RCC 7860 (cell line): ENCODE measurements around the gene CTNND2.

Experiments
- DNase-seq: peaks from one replicate; pipeline ENCODE4 v3.0.0-alpha.2; 2015; ENCODE audit warnings: low spot score
- FAIRE-seq: peaks from 2 replicates; lab custom pipeline; 2012; peaks lifted over from hg19 to GRCh38; lab: Jason Lieb, UNC

Gene CTNND2

DNA sequence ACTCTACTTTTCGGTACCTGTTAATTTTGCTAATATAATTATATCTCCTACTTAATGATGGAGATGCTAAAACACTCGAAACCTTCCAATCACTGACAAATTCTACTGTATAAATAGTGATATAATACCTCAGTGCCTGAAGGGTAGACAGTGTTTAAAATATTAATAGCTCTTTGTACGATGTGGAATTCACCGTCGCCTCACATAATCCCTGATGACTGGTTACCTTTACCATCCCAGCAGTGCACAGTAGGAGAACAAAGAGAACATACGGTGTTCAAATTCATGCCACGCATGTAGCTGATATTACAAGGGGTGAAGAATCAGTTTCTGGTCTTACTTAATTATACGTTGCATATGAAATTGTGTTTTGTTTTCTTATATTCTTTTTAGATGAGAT lies 506.7 kb downstream of the CTNND2 start:
- DNase-seq (no peak), FAIRE-seq (no peak)

DNA sequence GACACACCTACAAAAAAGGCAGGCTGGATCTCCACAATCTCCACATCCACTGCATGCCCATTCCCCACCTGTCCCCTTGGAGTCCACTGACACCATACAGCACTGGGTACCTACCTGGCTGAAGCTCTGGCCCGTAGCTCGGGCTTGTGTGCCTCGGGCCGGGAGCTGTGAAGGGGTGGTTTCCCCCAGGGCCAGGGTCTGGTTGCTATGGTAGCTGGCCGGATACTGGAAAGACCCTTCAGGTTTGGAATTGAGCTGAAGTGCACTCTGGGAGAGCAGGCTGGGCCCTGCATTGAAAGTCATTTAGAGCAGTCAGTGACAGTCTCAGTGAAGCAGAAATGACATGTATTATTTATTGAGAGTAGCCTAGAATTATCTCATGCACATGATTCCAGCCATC lies 507.3 kb downstream of the CTNND2 start:
- no peak for FAIRE-seq

DNA sequence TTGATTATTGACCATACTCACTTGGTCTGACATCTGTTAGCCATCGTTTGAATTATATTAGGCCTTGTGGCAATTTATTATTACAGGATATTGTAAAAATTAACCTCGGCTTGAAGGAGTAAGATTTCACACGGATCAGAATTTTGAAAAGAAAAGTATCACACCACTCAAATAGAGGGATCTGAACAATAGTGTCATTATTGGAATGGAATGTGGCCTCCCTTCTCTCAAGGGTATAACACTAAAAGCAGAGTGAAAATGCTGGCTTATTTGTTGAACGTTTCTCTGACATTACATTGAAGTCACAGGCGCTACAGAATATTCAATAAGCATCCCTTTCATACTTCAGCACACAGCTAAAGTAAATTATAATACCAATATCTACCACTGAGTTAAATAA lies 509.3 kb downstream of the CTNND2 start:
- FAIRE-seq (no peak), DNase-seq (no peak)

More for the DNA sequence above, 507.3 kb downstream of the CTNND2 start:
- no peak for DNase-seq

DNA sequence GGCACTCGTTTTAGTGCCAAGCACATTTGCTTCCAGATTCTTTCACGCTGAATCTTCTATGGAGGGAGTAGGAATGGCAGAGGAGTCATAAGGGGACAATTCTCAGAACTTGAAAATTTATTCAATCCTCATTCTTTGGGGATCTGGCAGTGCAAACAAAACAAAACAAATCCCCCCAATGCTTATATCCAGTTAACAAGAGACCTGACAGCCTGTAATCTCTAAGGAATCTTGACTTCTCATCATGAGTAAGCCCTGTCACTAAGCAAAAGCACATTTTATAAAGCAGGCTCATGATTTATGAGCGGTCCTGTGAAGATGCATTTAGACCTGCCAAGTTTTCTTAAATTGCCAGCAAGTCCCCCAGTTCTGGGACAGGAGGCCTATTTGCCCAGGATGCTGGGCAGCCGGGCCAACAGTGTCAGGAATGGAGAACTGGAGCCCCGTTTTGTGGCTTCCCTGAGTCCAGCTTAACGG lies 513.9 kb downstream of the CTNND2 start:
- FAIRE-seq (no peak), DNase-seq (no peak)

DNA sequence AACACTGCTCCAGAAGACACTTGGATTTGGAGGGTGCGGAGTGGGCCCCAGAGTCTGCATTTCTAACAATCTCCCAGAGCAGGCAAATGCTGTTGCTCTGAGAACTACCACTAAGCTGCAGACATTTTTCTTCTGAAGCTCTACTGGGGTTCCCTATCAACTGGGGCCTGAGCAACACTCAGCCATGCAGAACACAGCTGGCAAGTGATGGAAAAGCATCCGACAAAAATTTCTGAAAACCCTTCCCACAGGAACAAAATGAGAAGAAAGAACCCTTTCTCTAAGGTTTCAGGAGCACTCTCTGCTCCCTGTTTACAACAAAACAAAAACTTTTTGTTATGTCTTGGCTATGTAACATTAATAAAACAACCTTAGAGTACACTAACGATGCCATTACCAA lies 516.9 kb downstream of the CTNND2 start:
- FAIRE-seq (no peak), DNase-seq (no peak)

DNA sequence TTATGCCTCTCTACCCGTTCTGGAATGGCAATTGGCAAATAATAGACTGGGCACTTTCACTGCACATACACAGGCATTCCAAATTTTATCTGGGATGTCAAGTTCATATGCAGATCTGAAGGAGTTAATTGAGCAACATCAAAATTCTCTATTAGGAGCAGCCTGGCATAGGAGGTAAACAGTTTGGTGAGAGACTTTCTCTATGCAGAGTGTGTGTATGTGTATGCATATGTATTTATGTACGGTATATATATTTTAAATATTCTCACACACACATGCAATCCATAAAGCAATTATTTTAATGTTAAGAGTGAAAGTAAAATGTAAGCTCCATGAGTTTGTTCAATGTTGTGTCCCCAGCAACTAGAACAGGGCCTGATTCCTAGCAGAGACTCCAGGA lies 517.8 kb downstream of the CTNND2 start:
- DNase-seq (no peak), FAIRE-seq (no peak)

DNA sequence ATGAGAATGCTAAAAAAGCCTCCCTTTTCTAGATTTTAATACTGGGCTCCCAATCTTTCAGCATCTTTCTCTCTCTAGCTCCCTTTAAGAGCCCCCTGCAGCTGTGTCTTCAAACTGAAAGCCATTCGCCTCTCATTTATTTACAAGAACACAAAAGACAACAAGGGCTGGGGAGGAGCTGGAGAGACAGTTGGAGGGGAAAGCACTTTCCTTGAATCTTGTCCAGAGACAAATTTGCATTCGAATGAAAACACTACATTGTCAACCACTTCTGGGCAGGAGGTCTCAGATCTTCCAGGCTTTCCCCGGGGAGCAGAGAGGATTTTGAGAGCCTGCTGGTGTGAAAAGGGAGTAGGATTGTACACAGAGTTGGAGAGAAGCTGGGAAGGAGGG lies 518.3 kb downstream of the CTNND2 start:
- no peak for DNase-seq
- no peak for FAIRE-seq

DNA sequence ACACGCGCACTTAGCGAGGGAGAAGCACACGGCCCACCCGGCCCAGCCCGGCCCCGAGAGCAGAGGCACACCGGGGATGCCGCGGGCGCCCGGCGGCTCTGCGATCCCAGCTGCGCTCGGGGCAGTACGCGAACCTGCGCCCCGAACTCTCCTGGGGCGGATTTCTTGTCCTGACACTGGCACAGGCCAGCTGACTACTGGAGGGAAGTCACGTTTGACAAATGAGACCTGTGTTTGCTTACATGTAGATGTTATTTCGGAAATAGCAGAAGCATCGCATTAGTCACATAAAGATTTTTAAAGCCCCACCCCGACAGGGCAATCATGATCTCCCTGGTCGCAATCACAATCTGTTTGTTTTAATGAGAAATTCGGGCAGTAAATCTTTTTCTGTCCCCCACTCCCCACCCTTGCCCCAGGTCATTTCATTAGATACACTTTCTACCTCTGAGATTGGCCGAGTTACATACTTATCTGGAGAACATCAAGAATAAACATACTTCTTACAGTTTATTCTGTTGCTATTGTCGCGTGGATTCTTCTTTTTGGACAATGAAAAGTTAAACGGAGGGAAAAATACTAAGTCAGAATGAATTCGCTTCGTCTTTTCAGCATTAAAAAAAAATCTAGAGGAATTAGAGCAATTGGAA lies 518.9 kb downstream of the CTNND2 start:
- FAIRE-seq, result no peak
- DNase-seq, result no peak

DNA sequence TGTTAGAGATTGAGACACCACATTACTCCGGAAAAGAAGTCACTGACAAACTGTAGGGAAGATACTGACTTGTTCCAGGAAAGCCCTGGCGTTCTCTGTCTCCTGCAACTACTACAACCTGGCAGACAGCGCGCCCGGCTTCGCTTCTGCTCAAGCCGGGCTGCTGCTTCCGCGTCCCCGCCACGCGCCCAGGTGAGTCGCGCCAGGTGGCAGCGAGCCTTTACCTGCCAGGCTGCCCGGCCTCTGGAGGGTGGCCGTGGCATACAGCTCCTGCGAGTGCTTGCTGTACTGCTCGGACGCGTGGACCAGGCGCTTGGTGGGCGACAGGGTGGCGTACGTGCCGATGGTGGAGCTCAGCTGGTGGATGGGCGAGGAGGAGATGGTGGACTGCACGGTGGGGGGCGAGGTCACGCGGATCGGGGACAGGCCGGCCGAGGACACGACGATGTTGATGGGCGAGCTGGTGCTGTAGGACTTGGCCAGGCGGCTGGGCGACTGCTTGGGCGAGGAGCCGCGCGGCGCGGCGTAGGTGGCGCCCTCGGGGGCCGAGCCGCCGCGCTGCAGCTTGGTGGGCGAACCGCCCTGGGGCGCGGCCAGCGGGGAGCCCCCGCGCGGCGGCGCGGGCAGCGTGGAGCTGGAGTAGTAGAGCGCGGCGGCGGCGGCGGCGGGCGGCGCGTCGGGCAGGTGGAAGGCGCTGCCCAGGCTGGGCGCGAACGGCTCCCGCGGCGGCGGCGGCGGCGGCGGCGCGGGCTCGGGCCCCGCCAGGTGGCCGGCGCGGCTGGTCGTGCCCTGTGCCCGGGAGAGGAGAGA lies 519.6 kb downstream of the CTNND2 start:
- no peak for DNase-seq

DNA sequence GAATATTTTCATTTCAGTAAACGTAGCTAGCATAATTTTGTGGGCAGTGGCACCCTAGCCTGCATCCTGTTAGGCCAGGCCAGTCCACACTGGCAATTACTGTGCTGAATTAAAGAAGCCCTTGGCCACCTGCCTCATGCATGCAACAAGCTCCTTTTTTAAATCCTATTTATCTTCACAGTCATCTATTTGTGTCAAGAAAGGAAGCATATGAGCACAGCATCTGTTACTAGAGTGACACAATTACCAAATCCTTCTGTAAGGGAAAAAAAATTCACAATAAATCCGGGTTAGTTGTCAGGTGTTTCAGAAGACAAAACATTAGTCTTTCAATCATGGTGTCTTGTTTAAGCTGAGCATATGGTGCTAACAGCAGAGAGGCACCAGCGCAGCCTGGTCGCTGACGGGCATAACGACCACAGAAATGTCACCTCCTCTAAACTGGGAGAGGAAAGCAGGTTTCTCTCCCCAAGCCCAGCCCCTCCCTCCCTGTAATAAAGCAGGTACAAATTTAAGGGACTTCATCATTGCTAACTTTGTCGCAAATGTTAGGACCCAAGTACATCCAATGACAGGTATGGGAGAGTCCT lies 520.6 kb downstream of the CTNND2 start:
- FAIRE-seq, result no peak
- no peak for DNase-seq

More for the DNA sequence above, 519.6 kb downstream of the CTNND2 start:
- no peak for FAIRE-seq

DNA sequence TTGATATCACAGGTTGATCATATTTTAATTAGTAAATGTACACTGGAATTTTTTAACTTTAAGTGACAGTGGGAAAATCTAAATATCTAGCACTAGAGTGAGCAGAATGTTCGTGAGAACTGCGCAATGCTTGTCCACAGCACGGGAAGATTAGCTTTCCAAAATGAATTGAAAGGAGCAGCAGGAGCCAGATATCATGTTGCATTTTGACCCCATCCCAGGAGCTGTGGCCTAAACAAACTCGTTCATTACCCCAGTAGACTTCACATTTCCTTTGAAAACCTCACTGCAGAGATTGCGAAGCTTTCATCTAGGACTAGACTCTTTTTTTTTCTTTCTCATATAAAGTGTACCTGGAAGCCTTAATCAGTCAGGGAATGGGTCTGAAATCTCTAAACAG lies 525.8 kb downstream of the CTNND2 start:
- DNase-seq (no peak), FAIRE-seq (no peak)

DNA sequence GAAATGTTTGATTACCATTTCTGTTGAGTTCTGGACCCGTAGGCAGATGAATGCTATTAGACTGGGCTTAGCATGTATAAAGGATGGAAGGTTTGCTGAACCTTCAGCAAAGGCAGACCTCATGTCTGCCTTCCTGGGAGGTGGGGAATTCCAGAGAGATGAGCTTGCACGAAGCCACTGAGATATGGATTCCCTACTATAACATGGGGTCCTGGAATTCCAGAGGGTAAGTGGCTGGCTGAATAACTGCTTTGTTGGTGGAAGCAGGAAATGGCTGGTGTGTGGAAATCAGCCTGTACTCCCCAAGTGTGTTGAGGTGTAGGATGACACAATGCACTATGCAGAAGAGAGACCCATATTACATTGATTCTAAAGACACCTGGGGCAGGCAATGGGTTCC lies 526.4 kb downstream of the CTNND2 start:
- no peak for FAIRE-seq

DNA sequence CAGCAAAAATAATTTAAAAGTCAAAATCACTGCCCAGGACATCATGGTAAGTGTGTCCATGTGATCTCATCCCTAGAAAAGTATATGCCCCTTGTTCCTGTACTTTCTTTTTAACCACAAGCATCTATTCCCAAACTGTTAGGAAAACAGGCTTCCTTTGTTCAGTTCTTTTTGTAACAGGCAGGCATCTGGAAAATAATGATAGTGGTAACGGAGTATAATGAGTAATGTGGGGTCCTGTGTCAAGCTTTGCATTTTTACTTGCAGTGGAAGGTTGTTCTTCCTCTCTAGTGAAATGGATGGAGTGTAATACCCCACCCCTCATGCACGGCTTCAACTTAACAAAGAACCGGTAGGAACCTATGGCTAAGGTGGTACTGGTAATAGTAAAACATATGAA lies 532.1 kb downstream of the CTNND2 start:
- no peak for DNase-seq
- FAIRE-seq, result no peak

More for the DNA sequence above, 526.4 kb downstream of the CTNND2 start:
- no peak for DNase-seq

DNA sequence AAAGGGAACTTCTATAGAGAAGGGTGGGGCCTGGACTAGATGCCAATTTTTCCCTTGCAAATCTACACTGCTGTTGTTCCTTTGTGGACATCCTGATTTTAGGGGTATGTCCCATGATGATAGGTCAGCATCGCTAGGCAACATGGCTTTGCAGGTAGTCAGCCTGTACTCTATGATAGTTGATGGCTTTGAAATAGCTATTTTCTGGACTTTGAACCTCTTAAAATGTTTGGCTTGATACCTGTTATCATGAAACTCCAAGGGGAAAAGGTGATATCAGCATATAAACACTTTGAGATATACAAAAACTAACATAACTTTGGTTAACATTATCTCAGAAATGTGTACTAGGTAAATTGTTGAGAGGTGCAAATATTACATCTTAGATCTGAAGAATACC lies 533.2 kb downstream of the CTNND2 start:
- no peak for FAIRE-seq

DNA sequence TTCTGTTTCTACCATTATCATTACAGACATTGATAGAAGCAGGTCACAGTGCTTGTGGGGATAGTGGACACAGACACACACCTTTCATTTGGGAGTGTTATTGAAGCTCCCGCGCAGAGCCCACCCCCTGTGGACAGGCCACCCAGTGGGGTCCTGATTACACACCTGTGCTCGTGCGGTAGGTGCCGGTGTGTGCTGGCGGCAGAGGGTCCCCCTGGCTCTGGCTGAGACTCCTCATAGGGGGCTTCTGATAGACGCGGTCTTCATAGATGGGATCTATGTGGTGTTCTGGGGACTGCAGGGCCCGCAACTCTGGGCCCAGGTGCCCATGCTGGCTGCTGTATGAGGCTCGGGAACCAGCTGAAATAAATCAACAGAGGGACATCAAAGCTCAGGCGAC lies 539.7 kb downstream of the CTNND2 start:
- no peak for DNase-seq
- FAIRE-seq, result no peak

More for the DNA sequence above, 533.2 kb downstream of the CTNND2 start:
- DNase-seq, result no peak

DNA sequence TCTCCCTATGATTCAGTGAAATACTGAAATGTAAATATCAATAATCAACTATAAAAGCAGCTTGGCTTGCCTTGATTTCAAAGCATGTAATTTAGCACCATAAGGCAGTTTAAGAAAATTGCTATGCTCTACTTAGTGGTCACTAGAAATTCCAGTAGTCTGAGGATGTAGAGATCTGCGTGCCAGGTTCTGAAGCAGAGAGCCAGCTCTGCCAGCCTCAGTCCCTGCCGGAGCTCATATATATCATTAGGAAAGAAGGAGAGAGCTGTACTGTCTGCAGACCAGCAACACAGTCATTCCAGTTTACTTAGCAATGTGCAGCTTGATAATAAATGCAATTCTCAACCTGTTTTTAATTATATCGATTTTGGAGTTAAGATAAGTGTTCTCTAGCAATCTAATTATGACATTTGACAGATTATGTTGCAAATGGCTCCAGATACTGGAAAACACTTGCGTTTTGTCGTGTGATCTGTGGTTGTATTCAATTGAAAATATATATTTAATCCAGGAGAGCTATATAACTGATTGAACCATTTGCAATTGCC lies 540.5 kb downstream of the CTNND2 start:
- DNase-seq, result no peak
- no peak for FAIRE-seq

DNA sequence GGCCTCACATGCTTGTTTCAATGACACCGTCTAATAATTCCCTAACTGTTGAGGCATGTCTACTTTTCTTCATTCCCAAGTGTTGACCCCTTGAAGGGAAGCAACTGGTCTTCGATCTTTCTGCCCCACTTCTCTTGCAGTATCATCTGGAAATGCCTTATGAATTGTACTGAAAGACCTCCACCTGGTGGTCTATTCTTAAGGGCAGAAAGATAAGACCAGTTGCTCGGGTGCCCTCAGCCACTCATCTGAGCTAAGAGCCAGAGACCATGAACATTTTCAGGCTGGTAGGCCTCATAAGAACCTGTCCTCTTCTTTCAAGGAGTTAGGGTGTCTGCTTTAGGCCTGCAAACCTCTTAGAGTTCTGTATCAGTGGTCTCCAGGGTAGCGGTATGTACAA lies 542.5 kb downstream of the CTNND2 start:
- DNase-seq (no peak), FAIRE-seq (no peak)

DNA sequence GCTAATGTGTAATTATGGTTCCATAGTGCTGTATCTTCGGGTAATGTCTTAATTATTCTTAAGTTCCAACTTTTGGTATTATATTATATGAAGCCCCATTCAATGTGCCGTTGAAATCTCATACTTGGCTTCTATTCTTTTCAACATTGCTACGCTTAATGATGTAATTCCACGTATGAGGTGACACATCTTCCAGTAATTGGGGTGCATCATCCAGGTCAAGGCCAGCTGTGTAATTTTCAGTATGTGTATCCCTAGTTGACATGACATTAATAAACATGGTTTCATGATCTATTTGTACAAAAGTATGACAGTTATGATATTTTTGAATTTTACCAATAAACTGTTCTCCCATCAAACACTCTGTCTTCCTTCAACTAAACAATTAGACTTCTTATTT lies 546.3 kb downstream of the CTNND2 start:
- DNase-seq, result no peak
- FAIRE-seq, result no peak

DNA sequence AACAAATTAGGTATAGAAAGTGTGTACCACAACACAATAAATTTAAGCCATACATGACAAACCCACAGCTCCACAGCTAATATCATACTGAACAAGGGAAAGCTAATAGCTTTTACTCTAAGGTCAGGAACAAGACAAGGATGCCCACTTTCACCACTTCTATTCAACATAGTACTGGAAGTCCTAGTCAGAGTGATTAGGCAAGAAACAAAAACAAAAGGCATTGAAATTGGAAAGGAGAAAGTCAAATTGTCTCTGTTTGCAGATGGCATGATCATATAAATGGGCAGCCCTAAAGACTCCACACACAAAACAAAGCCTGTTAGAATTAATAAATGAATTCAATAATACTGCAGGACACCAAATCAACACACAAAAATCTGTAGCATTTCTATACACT lies 548.8 kb downstream of the CTNND2 start:
- DNase-seq, result no peak
- FAIRE-seq, result no peak

DNA sequence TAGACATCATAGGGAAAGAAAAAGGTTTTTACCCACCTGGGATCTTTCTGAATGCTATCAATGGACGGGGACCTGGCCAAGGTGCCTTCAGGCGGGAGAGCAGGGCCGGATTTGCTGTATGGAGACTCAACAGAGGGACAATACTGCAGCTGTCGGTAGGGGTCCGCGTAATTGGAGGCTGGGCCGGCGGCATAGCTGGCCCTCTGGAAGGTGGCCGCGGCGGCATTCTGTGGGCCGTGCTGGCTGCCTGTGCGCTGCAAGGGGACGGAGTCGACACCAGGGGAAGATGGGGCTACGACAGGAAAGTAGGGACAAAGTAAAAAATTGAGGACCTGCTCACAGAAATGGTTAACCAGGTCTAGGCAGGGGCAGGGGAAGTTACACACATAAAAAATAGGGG lies 557.9 kb downstream of the CTNND2 start:
- DNase-seq (no peak), FAIRE-seq (no peak)

DNA sequence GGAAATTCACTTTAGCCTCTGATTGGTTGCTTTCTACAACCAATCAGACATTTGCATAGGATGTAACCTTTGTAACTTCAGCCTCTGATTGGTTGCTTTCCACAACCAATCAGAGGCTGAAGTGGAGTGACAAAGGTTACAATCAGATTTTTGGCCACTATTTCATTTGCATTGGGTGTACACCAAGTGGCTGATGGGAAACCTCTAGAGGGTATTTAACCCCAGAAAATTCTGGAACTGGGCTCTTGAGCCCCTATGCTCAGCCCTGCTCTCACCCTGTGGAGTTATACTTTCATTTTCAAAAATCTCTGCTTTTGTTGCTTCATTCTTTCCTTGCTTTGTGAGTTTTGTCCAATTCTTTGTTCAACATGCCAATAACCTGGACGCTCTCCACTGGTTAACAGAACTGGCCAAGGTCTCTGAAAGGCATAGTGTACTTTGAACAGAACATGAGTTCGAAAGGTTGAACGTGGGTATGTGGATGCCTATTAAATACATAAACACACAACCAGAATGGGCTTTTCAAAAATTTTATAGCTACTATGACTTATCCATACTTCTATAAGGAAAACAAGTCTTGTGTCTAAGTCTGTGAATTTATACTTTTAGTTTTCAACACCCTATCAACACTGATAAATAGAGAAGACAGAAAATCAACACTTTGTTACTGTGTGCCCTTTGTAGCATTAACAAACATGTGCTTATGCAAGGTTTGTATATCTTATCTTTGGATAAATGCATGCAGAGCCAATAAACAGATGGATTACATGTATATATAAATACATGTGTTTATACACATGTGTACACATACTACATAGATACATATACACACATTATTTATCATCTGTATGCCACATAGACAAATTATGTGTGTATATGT lies 568.1 kb downstream of the CTNND2 start:
- no peak for FAIRE-seq

More for the DNA sequence above, 568.1 kb downstream of the CTNND2 start:
- DNase-seq, result no peak
